Activated naive CD8-positive, alpha-beta T cell treated with anti-CD3 and anti-CD28 coated beads, Interleukin-2, amount 10 ng/mL, durations not matched to agents 7 days and 5 days (primary cell): ENCODE results near the gene RPUSD4. TPM values are rescaled to one million over a fixed set of nuclear protein-coding genes. Genes with fewer than 3 reads are reported as not detected.

ENCODE experiments used
- ATAC-seq: fragments of 150-1000 bp; cut with Tn5 transposase; one replicate; pipeline ENCODE4 v1.10.0; 2021; ENCODE audit warnings: low read depth, moderate library complexity
- POLR2A ChIA-PET: fragments of 350-600 bp; sonication (Branson Sonifier 250); formaldehyde crosslinking; loops from one replicate; lab custom pipeline; 2021; ENCODE audit warnings: antibody characterized with exemption; lab: Charles Lee
- DNase-seq: peaks from one replicate; pipeline ENCODE4 v3.0.0; 2021
- H3K27ac Mint-ChIP-seq: one replicate; pipeline ENCODE4 v1.8.0; 2022; ENCODE audit warnings: mild to moderate bottlenecking, mixed read lengths
- H3K27me3 Mint-ChIP-seq: one replicate; pipeline ENCODE4 v1.8.0; 2022; ENCODE audit warnings: mild to moderate bottlenecking, moderate library complexity, mixed read lengths
- H3K36me3 Mint-ChIP-seq: one replicate; pipeline ENCODE4 v1.8.0; 2021; ENCODE audit warnings: mild to moderate bottlenecking, mixed read lengths
- H3K4me1 Mint-ChIP-seq: one replicate; pipeline ENCODE4 v1.8.0; 2021; ENCODE audit warnings: mixed read lengths
- H3K4me3 Mint-ChIP-seq: one replicate; pipeline ENCODE4 v1.8.0; 2022; ENCODE audit warnings: mild to moderate bottlenecking, moderate library complexity, mixed read lengths
- H3K9me3 Mint-ChIP-seq: one replicate; pipeline ENCODE4 v1.8.0; 2021; ENCODE audit warnings: mixed read lengths
- total RNA-seq, 2 experiments: library from RNA; stranded (reverse); gene quantifications; one replicate each; pipeline ENCODE4 v1.2.3, GENCODE V29; 2021

RPUSD4 gene
- total RNA-seq, 2 experiments from 2014 or later, result 31.6 to 33.8 TPM

DNA sequence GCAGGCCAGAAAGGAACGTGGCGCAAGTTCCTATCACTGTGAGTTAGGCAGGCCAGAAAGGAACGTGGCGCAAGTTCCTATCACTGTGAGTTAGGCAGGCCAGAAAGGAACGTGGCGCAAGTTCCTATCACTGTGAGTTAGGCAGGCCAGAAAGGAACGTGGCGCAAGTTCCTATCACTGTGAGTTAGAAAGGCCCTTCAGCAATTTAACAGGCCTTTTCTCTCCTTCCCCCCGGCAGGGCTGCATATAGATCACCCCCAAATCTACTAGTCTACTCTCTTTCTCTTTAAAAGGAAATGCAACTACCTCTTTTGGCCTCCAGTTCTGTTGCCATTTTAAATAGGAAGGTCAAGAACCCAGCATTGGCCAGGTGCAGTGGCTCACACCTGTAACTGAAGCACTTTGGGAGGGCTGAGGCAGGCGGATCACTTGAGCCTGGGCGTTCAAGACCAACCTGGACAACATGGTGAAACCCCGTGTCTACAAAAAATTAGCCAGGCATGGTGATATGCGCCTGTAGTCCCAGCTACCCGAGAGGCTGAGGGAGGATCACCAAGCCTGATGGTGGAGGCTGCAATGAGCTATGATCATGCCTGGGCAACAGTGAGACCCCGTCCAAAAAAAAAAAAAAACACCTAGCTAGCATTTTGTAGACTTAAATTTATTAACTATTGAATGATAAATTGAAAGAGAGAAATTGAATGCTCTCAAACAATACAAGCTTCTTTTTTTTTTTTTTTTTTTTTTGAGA, 15.1 kb upstream of the RPUSD4 start:
- H3K9me3 Mint-ChIP-seq, result peaks cover 2% of the 10 kb centered on the region
- H3K27ac Mint-ChIP-seq, result no peak overlapping the region
- no peak for ATAC-seq
- H3K27me3 Mint-ChIP-seq, result no peaks in the 10 kb centered on the region
- H3K4me1 Mint-ChIP-seq, result peaks cover 2% of the 10 kb centered on the region
- no peak for DNase-seq
- POLR2A ChIA-PET, result interaction anchor here (0.6 to 0.9 kb wide), 2 partner anchors 15 to 218 kb away, joined by 3 read pairs; partner anchors contain the start of genes FAM118B and RPUSD4
- H3K36me3 Mint-ChIP-seq, result peaks cover 4% of the 10 kb centered on the region
- no peak overlapping the region for H3K4me3 Mint-ChIP-seq

DNA sequence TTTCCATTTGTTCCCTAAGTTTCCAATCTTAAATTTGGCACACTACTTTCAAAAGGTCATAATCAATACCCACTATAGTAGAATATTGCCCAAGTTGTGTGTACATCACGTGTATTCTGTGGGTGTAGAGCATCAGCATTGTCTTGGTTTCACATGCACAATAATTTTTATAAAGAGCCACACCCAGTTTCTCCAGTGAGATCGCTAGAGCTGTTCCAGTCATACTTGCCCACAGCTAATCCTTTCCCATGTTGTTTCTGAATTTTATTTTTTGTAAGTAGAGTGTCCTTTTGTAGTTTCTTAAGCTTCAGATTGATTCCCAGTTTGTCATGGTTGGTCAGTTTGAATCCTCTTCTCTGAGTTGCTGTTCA, 13.8 kb upstream of the RPUSD4 start:
- no peak overlapping the region for H3K4me3 Mint-ChIP-seq
- peaks cover 2% of the 10 kb centered on the region for H3K4me1 Mint-ChIP-seq
- H3K9me3 Mint-ChIP-seq, result peaks cover 2% of the 10 kb centered on the region
- POLR2A ChIA-PET, result no interaction called here
- H3K36me3 Mint-ChIP-seq, result peaks cover 4% of the 10 kb centered on the region
- H3K27me3 Mint-ChIP-seq, result no peaks in the 10 kb centered on the region
- no peak overlapping the region for H3K27ac Mint-ChIP-seq
- no peak for ATAC-seq
- DNase-seq, result no peak

DNA sequence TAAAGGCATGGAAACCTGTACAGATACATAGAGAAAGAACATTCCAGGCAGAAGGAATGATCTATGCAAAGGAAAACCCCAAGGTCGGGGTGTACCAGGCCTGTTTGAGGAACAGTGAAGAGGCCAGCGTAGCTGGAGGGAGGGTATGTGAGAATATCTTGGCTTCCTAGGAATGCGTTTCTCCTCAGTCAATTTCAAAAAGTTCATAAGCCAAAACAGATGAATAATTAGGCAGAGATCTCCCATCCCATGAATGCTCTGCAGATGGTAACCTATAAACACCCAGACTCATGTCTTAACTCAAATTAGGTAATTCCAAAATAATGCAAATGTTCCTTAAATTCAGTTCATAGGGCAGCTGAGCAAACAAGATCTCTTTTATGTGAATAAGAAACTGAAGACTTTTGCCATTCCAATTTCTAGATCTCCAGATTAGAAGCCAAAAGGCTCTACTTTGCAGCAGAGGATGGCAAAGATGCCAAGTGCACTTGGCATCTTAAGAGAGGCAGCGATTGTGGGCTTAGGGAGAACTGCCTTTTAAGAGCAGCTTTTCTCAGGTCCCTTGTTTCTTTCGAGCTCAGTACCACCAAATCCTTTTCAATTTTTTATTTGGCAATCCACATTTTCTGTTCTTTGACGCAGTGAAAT, 13.3 kb upstream of the RPUSD4 start:
- Mint-ChIP-seq H3K4me3 (no peak overlapping the region), H3K4me1 (peaks cover 5% of the 10 kb centered on the region), H3K36me3 (peaks cover 6% of the 10 kb centered on the region), H3K9me3 (peaks cover 2% of the 10 kb centered on the region), H3K27ac (no peak overlapping the region), H3K27me3 (no peaks in the 10 kb centered on the region)
- POLR2A ChIA-PET, result no interaction called here
- DNase-seq, result no peak
- ATAC-seq, result no peak

DNA sequence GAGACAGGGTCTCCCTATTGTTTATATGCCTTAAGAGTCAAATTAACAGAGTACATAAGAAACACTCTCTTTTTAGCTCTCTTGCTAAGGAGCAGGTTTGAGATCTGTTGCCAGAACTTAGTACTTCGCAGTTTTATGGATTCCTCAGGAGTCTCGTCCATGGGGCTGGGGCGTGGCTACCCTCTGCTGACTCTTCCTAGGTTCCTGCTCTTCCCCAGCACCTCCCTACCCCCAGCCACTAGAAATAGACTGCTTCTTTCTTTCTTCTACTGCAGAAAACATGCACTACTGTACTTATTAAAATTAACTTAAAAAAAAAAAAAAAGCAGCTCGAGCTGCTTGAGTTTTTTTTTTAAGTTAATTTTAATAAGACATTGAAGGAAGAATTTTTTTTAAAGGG, 8.1 kb upstream of the RPUSD4 start:
- Mint-ChIP-seq H3K36me3 (peaks cover 4% of the 10 kb centered on the region), H3K4me1 (peaks cover 7% of the 10 kb centered on the region), H3K27ac (no peak overlapping the region), H3K27me3 (no peaks in the 10 kb centered on the region), H3K4me3 (no peak overlapping the region), H3K9me3 (peaks cover 2% of the 10 kb centered on the region)
- ATAC-seq, result no peak
- no peak for DNase-seq
- POLR2A ChIA-PET, result interaction anchor here (1.0 kb wide), 1 partner anchor 50 kb away, joined by 3 read pairs; the partner anchor contains the start of gene FOXRED1

GRCh38 chr11:126217491-126217890, 6.0 kb upstream of the RPUSD4 start:
- POLR2A ChIA-PET, result no interaction called here
- DNase-seq (no peak), ATAC-seq (no peak)
- Mint-ChIP-seq H3K4me3 (no peak overlapping the region), H3K36me3 (peaks cover 2% of the 10 kb centered on the region), H3K27me3 (no peaks in the 10 kb centered on the region), H3K27ac (no peak overlapping the region), H3K9me3 (no peaks in the 10 kb centered on the region), H3K4me1 (peaks cover 13% of the 10 kb centered on the region)

- no peaks in the 10 kb centered on the region for H3K27me3 Mint-ChIP-seq
- H3K27ac Mint-ChIP-seq, result no peak overlapping the region
- POLR2A ChIA-PET, result no interaction called here
- no peak overlapping the region for H3K4me3 Mint-ChIP-seq
- H3K4me1 Mint-ChIP-seq, result peaks cover 19% of the 10 kb centered on the region
- H3K36me3 Mint-ChIP-seq, result peaks cover 2% of the 10 kb centered on the region
- H3K9me3 Mint-ChIP-seq, result no peaks in the 10 kb centered on the region
- ATAC-seq, result no peak
- no peak for DNase-seq
These were observed 5.3 kb upstream of the RPUSD4 start for GRCh38 chr11:126216526-126217305.

DNA sequence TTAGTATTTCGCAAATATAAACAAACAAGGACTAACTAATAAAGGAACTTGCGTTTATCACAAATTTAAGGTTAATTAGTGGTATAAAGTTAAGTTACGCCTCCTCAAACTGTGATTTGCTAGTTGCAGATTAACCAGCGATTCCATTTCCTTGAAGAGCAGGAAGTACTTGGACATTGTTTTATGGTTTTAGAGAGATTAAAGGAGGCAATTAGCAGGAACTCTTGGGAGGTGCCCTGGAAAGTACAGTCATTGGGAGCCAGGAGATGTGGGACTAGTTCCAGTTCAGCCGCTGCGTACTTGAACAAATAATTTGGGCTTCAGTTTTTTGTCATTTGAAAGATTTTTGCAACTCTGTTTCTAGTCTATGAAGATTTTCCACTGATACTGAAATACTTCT, 3.4 kb upstream of the RPUSD4 start:
- no peak for ATAC-seq
- Mint-ChIP-seq H3K4me1 (peaks cover 29% of the 10 kb centered on the region), H3K9me3 (no peaks in the 10 kb centered on the region), H3K36me3 (peaks cover 2% of the 10 kb centered on the region), H3K27me3 (no peaks in the 10 kb centered on the region), H3K4me3 (no peak overlapping the region), H3K27ac (no peak overlapping the region)
- POLR2A ChIA-PET, result no interaction called here
- DNase-seq, result no peak

DNA sequence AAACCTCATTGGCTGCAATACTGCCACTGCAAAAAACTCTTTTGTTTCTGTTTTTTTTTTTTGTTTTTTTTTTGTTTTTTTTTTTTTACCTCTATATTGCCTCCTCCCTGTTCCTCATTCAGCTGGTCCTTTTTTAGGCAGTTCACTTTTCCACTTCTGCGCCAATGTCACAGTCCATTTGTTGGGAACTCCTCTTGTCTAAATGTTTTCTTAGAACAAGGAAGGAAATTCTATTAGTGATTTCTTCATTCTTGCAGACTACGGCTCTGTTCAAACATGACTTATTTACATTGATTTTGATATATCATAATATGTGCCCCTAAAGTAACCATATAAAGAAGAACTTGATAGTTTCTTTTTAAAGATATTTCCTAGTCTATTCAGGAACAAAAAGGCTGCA, 3.0 kb upstream of the RPUSD4 start:
- Mint-ChIP-seq H3K27ac (no peak overlapping the region), H3K4me1 (peaks cover 29% of the 10 kb centered on the region), H3K36me3 (peaks cover 3% of the 10 kb centered on the region), H3K9me3 (no peaks in the 10 kb centered on the region), H3K27me3 (no peaks in the 10 kb centered on the region), H3K4me3 (no peak overlapping the region)
- POLR2A ChIA-PET, result no interaction called here
- ATAC-seq, result no peak
- no peak for DNase-seq

GRCh38 chr11:126212089-126212660, 725 bp upstream of the RPUSD4 start:
- ATAC-seq, result no peak
- peak overlapping the region; percentile 95 for H3K27ac Mint-ChIP-seq
- no peaks in the 10 kb centered on the region for H3K9me3 Mint-ChIP-seq

GRCh38 chr11:126210871-126211235, 597 bp downstream of the RPUSD4 start:
- no peak for ATAC-seq
- DNase-seq, result no peak
- H3K9me3 Mint-ChIP-seq, result no peaks in the 10 kb centered on the region
- peaks cover 28% of the 10 kb centered on the region for H3K4me1 Mint-ChIP-seq
- POLR2A ChIA-PET, result interaction anchor here (0.6 to 2.1 kb wide), 3 partner anchors 58 to 323 kb away, joined by 4 to 13 read pairs (median 8); partner anchors contain the start of genes FOXRED1, HYLS1 and SRPRA
- peak overlapping the region; percentile 99 for H3K4me3 Mint-ChIP-seq
- H3K27me3 Mint-ChIP-seq, result no peaks in the 10 kb centered on the region
- H3K27ac Mint-ChIP-seq, result peak overlapping the region; percentile 95
- peaks cover 14% of the 10 kb centered on the region for H3K36me3 Mint-ChIP-seq

More at GRCh38 chr11:126212089-126212660, 725 bp upstream of the RPUSD4 start:
- POLR2A ChIA-PET, result interaction anchor here (0.9 to 2.1 kb wide), 4 partner anchors 15 to 325 kb away, joined by 3 to 13 read pairs (median 6); partner anchors contain the start of genes FOXRED1, HYLS1 and SRPRA
- no peak for DNase-seq
- peak overlapping the region; percentile 99 for H3K4me3 Mint-ChIP-seq
- H3K27me3 Mint-ChIP-seq, result no peaks in the 10 kb centered on the region
- H3K4me1 Mint-ChIP-seq, result peaks cover 28% of the 10 kb centered on the region
- H3K36me3 Mint-ChIP-seq, result peaks cover 11% of the 10 kb centered on the region

DNA sequence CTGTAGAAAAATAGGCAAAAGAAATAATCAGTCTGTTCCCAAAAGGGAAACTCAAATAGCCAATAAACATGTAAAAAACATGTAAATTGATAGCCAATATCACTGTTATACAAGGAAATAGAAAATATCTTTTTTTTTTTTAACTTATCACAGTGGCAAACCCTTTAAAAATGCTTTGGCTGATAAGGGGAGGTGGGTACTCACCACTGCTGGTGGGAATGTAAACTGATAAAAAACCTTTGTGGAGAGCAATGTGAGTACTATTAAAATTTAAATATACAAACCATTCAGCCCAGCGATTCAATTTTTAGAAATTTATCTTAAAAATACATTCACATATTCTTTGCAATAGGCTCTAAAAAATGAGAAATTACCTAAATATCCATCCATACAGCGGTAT, 3.6 kb downstream of the RPUSD4 start:
- H3K9me3 Mint-ChIP-seq, result no peaks in the 10 kb centered on the region
- DNase-seq (no peak), ATAC-seq (no peak)
- no peak overlapping the region for H3K4me3 Mint-ChIP-seq
- no peak overlapping the region for H3K27ac Mint-ChIP-seq
- H3K4me1 Mint-ChIP-seq, result peaks cover 23% of the 10 kb centered on the region
- POLR2A ChIA-PET, result no interaction called here
- peaks cover 18% of the 10 kb centered on the region for H3K36me3 Mint-ChIP-seq
- H3K27me3 Mint-ChIP-seq, result no peaks in the 10 kb centered on the region

DNA sequence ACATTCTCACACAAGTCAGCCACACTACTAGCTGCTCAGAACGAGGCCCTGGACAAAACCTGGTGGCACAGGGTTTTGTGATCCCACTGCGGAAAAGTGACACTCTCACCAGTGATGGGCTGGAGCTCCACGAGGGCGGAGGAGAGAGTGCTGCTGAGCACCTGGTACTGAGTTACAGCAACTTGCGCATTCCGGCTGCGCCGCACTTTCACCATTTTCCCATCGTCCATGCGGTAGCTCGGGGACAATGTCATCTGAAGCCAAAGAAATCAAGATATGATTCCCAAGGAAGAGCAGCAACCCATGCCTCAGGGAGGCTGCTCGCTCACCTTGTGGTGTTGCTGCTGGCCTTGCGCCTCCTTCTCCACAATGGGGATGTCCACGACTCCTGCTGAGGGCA, 6.1 kb downstream of the RPUSD4 start:
- ATAC-seq (no peak), DNase-seq (no peak)
- Mint-ChIP-seq H3K4me3 (no peak overlapping the region), H3K27me3 (no peaks in the 10 kb centered on the region), H3K9me3 (no peaks in the 10 kb centered on the region), H3K27ac (no peak overlapping the region), H3K36me3 (peaks cover 24% of the 10 kb centered on the region), H3K4me1 (peaks cover 5% of the 10 kb centered on the region)
- POLR2A ChIA-PET, result no interaction called here
